Measurements from ENCODE around the gene PPP1R3F. TPM values are rescaled to one million over a fixed set of nuclear protein-coding genes. Genes with fewer than 3 reads are reported as not detected.

PPP1R3F gene
- polyA plus RNA-seq, 3 donors: 0.47 to 1.6 (median 1.6) TPM

DNA sequence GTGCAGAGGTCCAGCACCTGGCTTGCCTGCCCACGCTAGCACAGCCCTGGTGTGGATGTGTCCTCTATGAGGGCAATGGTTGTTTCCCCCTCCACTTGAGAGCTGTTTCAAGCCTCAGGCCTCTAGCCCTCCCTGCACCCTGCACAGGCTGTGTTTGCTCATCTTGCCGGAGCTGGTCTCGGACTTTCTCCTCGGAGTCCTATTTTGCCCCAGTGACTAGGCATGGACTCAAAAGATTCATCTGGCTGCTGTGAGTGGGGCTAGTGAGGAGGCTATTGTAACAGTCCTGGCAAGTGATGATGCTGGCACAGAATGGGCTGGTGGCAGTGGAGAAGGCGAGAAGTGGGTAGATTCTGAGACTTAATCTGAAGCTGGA, 10.9 kb upstream of the PPP1R3F start:
- no peak overlapping the region for H3K4me3 ChIP-seq (replicated peaks in 1 of 3; ENCODE audit: low read depth in 2 of 3, low read length in 3 of 3)
- no peak overlapping the region for H3K9ac ChIP-seq (ENCODE audit: insufficient read depth, low read length, poor library complexity, severe bottlenecking)
- H3K27ac Mint-ChIP-seq: no peak overlapping the region
- H3K27me3 Mint-ChIP-seq (ENCODE audit: low read depth in 3 of 3): peaks cover 2 to 12% (median 3%) of the 10 kb centered on the region in 3 donors
- H3K4me2 ChIP-seq (replicated peaks; ENCODE audit: extremely low read depth, low read length, poor library complexity, severe bottlenecking): no peak overlapping the region
- no peaks in the 10 kb centered on the region for H3K36me3 ChIP-seq (replicated peaks in 1 of 2; ENCODE audit: control insufficient read depth in 1 of 2, insufficient read depth in 2 of 2, low read length in 2 of 2)
- TF ChIP-seq, protein P1, sequence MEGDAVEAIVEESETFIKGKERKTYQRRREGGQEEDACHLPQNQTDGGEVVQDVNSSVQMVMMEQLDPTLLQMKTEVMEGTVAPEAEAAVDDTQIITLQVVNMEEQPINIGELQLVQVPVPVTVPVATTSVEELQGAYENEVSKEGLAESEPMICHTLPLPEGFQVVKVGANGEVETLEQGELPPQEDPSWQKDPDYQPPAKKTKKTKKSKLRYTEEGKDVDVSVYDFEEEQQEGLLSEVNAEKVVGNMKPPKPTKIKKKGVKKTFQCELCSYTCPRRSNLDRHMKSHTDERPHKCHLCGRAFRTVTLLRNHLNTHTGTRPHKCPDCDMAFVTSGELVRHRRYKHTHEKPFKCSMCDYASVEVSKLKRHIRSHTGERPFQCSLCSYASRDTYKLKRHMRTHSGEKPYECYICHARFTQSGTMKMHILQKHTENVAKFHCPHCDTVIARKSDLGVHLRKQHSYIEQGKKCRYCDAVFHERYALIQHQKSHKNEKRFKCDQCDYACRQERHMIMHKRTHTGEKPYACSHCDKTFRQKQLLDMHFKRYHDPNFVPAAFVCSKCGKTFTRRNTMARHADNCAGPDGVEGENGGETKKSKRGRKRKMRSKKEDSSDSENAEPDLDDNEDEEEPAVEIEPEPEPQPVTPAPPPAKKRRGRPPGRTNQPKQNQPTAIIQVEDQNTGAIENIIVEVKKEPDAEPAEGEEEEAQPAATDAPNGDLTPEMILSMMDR (IDR thresholded peaks at IDR 0.05): no peak
- H3K4me1 Mint-ChIP-seq: peaks cover 5% of the 10 kb centered on the region
- WGBS (ENCODE audit: insufficient coverage): 92% methylated on average over 1 of the region's 5 CpGs
- DNase-seq: no peak
- no peaks in the 10 kb centered on the region for H3K36me3 Mint-ChIP-seq
- no peaks in the 10 kb centered on the region for H3K79me2 ChIP-seq (ENCODE audit: insufficient read depth, low read length)
- intact Hi-C loops (cut with micrococcal nuclease): no loop called here
- H3K9me3 Mint-ChIP-seq: no peaks in the 10 kb centered on the region
- peaks cover 2% of the 10 kb centered on the region in 2 donors for H3K4me1 ChIP-seq (ENCODE audit: control insufficient read depth in 1 of 2, insufficient read depth in 2 of 2, low read length in 2 of 2)
- H2AFZ ChIP-seq (ENCODE audit: insufficient read depth, low read depth, low read length, poor library complexity, severe bottlenecking): no peak overlapping the region
- no peak overlapping the region for H3K4me3 Mint-ChIP-seq
- H3K27ac ChIP-seq (ENCODE audit: low read depth in 1 of 2, low read length in 2 of 2): no peak overlapping the region
- no peaks in the 10 kb centered on the region for H3K9me3 ChIP-seq (replicated peaks in 1 of 2; ENCODE audit: control insufficient read depth in 1 of 2, insufficient read depth in 1 of 2, low read length in 2 of 2)
- H3K27me3 ChIP-seq (ENCODE audit: control insufficient read depth in 2 of 2, insufficient read depth in 2 of 2, low read length in 2 of 2): no peaks in the 10 kb centered on the region
- H4K20me1 ChIP-seq (ENCODE audit: insufficient read depth, low read length): no peaks in the 10 kb centered on the region

DNA sequence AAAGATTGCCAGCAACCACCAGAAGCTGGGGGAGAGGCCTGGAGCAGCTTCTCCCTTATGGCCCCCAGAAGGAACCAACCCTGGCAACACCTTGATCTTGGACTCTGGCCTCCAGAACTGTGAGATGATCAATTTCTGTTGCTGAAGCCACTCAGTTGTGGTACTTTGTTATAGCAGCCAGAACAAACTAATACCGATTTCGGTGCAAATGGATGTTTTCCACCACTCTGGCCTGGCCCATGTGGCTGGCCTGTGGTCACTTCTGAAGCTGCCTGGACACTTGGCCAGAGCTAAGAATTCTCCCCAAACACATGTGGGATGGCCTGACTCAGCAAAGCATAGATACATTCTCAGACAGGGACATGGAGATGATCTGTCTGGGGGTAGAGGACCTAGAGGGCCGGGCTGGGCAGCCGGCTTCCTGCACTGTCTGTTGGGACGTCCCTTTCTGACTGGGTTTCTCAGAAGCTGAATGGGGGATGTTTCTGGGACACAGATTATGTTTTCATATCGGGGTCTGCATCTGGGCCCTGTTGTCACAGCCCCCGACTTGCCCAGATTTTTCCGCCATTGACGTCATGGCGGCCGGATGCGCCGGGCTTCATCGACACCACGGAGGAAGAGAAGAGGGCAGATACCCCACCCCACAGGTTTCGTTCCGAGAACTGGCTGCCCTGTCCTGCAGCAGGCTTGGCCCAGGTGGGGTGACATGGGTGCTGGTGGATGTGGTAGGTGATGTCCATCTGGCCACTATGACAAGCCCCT, 9.2 kb upstream of the PPP1R3F start:
- Histone ChIP-seq H3K4me1 (ENCODE audit: control insufficient read depth in 1 of 2, insufficient read depth in 2 of 2, low read length in 2 of 2) (no peaks in the 10 kb centered on the region), H3K79me2 (ENCODE audit: insufficient read depth, low read length) (no peaks in the 10 kb centered on the region), H2AFZ (ENCODE audit: insufficient read depth, low read depth, low read length, poor library complexity, severe bottlenecking) (no peak overlapping the region), H3K4me3 (replicated peaks in 1 of 3; ENCODE audit: low read depth in 2 of 3, low read length in 3 of 3) (no peak overlapping the region), H3K36me3 (replicated peaks in 1 of 2; ENCODE audit: control insufficient read depth in 1 of 2, insufficient read depth in 2 of 2, low read length in 2 of 2) (no peaks in the 10 kb centered on the region), H3K27ac (ENCODE audit: low read depth in 1 of 2, low read length in 2 of 2) (no peak overlapping the region), H3K27me3 (ENCODE audit: control insufficient read depth in 2 of 2, insufficient read depth in 2 of 2, low read length in 2 of 2) (no peaks in the 10 kb centered on the region), H3K9me3 (replicated peaks in 1 of 2; ENCODE audit: control insufficient read depth in 1 of 2, insufficient read depth in 1 of 2, low read length in 2 of 2) (no peaks in the 10 kb centered on the region), H4K20me1 (ENCODE audit: insufficient read depth, low read length) (no peaks in the 10 kb centered on the region), H3K4me2 (replicated peaks; ENCODE audit: extremely low read depth, low read length, poor library complexity, severe bottlenecking) (no peak overlapping the region), H3K9ac (ENCODE audit: insufficient read depth, low read length, poor library complexity, severe bottlenecking) (no peak overlapping the region)
- Mint-ChIP-seq H3K36me3 (no peaks in the 10 kb centered on the region), H3K9me3 (no peaks in the 10 kb centered on the region), H3K4me1 (no peaks in the 10 kb centered on the region), H3K27me3 (ENCODE audit: low read depth in 3 of 3) (peaks cover 3 to 12% (median 7%) of the 10 kb centered on the region in 3 donors), H3K4me3 (no peak overlapping the region), H3K27ac (peak overlapping the region in 1 of 7 donors; percentile 32)
- DNase-seq: no peak
- TF ChIP-seq, protein P1 (IDR thresholded peaks at IDR 0.05): no peak
- intact Hi-C loops (cut with micrococcal nuclease): no loop called here
- 97% methylated on average over 11 of the region's 17 CpGs for WGBS (ENCODE audit: insufficient coverage)

All from CD14-positive monocyte (primary cell).